Renal pelvis (tissue), 4 donors: ENCODE data around the gene TMEM63B. TPM values are rescaled to one million over a fixed set of nuclear protein-coding genes. Genes with fewer than 3 reads are reported as not detected.
"Not testable (repeated sequence)": the region's sequence is repeated elsewhere in the genome, so short reads cannot be mapped to it uniquely, and the experiment has no call there.

Experiments
- DNase-seq: peaks from one replicate; pipeline ENCODE4 v3.0.0-alpha.2; 2013
- polyA plus RNA-seq, 3 donors: library from polyadenylated mRNA; unstranded; fragments of 120-200 nt; gene quantifications; one replicate each; pipeline ENCODE4 v1.2.1, GENCODE V29; 2013; ENCODE audit not compliant: insufficient read length in 3 of 3

TMEM63B gene
- polyA plus RNA-seq, 3 donors, result 38.0 to 39.1 (median 38.3) TPM

DNA sequence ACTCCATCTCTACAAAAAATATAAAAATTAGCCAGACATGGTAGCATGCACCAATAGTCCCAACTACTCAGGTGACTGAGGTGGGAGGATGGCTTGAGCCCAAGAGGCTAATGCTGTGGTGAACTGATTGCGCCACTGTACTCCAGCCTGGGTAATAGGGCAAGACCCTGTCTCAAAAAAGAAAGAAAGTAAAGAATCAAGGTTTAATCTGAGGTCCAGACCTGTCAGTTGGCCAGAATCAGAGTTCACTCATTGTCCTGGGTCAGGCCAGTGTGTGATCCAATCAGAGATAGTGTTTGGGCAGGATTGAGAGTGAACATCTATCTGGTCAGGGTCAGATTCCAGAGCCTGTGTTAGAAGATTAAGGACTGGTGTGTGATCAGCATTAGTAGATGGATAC is 15.5 kb downstream of the TMEM63B start:
- no peak for DNase-seq

DNA sequence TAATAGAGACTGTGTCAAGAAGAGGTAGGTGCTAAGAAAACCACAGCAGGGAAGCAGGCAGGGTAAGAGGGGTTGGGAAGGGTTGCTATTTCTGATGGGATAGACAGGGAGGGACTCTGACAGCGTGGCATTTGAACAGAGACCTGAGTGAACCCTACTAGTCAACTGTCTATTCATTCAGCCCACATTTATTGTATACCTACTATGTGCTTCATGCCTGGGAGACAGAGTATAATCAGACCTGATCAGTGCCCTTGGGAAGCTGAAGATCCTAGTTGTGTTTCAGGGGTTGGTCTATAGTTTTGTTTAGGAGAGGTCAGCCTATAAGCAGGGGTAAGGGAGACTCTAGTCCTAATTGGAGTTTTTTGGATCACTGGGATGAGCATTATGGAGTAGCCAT is 16.4 kb downstream of the TMEM63B start:
- no peak for DNase-seq

DNA sequence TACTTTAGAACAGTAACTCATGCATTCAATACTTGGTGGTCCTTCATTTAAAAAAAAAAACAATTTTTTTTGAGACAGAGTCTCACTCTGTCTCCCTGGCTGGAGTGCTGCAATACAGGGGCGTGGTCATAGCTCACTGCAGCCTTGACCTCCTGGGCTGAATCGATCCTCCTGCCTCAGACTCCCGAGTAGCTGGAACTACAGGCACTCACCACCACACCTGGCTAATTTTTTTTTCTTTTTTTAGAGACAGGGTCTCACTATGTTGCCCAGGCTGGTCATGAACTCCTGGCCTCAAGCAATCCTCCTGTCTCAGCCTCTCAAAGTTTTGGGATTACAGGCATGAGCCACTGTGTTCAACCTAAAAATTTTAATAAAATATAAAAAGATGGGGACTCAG is 17.2 kb downstream of the TMEM63B start:
- not testable (repeated sequence) for DNase-seq

DNA sequence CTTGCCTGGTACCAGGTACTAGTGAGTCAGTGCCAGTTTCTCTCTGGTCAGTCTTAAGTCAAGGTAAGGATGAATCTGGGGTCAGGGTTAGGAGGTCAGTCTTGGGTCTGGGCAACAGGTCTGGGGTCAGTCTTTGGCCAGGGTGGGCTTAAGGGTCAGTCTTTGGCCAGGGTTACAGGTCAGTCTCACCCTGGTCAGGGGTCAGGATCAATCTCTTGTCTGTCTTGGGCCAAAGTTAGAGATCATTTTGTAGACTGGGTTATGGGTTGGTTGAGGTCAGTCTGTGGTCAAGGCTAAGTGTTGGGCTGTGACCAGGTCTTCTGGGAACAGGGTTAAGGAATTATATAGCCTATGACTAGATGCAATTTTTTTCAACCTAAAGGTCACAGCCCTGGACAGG is 18.5 kb downstream of the TMEM63B start:
- DNase-seq, result no peak

DNA sequence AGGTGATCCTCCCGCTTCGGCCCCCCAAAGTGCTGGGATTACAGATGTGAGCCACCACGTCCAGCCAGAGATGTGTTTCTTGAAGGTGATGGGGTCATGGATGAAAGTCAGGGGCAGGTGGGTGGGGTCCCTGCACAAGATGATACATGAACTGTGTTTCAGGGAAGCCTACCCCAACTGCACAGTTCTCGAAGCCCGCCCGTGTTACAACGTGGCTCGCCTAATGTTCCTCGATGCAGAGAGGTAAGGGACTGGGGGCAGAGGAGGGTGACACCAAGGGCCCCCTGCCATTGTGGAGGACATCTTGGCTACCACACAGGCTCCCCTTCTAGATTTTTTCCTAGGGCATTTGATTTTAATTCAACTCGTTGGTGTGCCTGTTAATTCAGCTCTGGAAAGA is 19.3 kb downstream of the TMEM63B start:
- DNase-seq, result no peak

DNA sequence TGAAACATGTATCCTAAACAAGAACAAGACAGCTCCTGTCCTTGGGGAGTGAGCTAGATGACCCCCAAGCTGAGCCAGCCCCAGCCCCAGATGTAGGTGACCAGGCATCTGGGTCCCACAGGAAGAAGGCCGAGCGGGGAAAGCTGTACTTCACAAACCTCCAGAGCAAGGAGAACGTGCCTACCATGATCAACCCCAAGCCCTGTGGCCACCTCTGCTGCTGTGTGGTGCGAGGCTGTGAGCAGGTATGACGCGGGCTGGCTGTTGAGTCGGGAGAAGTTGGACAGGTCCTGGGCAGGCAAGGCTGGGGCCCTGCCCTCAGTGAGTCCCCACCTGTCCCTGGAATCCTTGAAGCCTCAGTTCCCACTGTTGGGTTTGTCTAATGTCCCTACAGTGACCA is 19.9 kb downstream of the TMEM63B start:
- no peak for DNase-seq

DNA sequence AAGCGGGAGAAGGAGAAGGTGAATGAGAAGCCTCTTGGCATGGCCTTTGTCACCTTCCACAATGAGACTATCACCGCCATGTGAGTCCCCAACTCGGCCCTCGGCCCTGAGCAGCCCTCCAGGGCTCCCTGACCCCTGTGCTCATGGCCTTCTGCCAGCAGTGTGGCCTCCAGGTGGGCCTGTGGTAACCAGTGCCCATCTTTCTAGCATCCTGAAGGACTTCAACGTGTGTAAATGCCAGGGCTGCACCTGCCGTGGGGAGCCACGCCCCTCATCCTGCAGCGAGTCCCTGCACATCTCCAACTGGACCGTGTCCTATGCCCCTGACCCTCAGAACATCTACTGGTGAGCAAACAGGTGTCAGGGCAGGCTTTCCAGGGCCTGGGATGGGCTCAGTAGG is 21.0 kb downstream of the TMEM63B start:
- no peak for DNase-seq

DNA sequence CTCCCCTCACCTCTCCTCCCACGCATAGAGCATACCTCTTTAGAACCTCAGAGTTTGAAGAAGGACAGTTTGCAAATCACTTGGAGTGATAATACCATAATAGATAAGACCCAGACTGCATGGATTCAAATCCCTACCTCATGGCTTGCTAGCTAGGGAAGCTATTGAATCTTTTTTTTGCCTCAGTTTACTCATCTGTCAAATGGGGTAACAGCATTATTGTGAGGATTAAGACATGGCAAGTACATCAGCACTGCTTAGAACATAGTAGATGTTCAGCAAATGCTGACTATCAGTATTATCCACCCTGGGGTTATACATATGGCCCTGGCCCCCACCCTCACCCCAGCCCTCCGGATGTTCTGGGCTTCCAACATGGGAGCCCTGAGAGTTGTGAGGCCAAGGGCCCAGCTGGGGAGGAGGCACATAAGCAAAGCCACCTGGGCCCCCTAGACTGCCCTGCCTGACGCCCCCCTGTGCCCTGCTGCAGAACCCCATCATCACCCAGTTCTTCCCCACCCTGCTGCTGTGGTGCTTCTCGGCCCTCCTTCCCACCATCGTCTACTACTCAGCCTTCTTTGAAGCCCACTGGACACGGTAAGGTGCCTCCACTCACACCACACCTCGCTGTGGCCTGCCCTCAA is 22.1 kb downstream of the TMEM63B start:
- DNase-seq, result no peak

DNA sequence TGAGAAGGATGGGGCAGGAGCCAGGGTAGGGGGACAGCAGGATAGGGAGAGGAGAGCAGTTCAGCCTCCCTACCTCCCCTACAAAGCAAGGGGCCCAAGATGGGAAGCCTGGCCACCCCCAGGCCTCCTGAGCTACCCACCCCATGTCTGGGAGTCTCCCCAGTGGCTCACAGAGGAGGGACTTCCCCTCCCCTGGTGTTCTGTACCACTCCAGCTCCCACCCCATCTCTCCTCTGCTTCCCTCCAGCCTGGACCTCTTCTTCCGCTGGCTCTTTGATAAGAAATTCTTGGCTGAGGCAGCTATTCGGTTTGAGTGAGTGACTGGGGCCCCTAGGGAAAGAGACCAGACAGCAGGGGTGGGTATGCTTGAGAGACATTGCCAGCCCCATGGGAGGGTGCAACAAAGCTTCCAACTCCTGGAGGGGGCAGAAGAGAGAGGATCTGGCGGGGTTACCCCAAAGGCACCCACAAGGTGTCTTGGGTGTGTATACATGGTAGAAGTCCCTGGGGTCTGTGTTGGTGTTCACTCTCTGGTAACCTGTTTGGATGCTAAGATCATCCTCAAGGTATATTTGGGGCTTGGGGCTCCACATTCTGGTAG is 23.1 kb downstream of the TMEM63B start:
- no peak for DNase-seq

DNA sequence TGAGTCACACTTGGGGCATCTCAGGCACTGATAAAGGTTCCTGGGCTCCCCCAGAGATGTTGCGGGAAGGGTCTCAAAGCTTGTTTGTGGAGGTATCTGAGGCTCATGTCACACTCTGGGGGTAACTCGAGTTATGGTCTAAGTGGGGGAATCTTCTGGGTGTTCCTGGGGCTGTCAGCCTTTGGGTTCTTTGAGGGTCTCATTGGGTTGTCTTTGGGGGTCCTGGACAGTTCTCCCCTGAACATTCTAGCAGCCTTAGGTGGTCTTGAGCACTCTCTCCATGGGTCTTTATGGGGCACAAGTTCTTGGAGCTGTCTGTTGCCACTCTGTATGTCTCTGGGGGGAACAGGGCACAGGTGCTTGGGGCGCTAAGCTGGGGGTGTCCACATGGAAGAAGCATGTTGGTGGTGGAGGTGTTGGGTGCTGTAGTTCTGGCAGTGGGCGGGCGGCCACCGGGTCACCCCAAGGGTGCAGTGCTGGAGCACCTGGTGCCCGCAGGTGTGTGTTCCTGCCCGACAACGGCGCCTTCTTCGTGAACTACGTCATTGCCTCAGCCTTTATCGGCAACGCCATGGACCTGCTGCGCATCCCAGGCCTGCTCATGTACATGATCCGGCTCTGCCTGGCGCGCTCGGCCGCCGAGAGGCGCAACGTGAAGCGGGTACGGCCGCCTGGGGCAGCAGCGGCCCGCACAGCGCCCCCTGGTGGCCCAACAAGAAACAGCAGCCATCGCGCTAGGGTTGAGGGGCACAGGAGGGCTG is 24.2 kb downstream of the TMEM63B start:
- DNase-seq, result peak; percentile 41

DNA sequence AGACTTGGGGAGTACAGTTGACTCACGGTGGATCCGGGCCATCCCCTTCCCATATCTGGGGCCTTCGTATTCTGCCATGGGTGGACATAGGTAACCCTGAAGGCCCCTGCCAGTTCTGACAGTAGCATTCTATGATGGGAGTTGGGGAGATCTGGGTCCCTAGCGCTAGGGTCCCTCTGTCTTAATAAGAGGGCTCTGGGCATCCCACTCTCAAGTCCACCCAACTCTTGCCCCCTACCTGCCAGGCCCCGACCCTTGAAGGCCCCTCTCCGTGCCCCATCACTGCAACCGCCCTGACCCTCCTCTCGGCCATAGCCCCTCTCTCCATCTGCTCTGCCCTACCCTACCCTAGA is 24.7 kb downstream of the TMEM63B start:
- DNase-seq, result no peak

DNA sequence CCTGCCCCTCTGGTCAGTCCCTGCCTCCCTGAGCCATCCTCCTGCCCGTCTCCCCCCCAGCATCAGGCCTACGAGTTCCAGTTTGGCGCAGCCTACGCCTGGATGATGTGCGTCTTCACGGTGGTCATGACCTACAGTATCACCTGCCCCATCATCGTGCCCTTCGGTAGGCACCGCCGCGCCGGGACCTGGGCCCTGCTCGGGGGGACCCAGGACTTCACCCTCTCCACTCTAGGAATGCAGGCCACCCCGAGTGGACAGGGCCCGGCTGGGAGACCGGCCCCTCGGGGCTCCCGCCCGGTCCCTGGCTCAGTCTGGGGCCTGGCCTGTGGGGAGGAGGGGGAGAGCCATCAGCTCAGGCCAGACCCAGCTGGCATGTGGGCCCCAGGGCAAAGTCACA is 25.2 kb downstream of the TMEM63B start:
- no peak for DNase-seq

DNA sequence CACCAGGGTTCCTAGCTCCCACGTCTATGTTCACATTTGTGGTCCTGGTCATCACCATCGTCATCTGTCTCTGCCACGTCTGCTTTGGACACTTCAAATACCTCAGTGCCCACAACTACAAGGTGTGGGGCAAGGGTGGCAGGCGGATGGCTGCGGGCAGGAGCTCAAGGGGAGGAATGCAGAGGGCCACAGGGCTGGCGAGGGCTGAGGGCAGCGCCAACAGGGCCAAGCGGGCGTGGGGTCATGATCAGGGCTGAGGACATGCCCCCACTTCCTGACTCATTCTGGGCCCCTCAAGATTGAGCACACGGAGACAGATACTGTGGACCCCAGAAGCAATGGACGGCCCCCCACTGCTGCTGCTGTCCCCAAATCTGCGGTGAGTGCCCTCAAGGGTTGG is 26.7 kb downstream of the TMEM63B start:
- no peak for DNase-seq

DNA sequence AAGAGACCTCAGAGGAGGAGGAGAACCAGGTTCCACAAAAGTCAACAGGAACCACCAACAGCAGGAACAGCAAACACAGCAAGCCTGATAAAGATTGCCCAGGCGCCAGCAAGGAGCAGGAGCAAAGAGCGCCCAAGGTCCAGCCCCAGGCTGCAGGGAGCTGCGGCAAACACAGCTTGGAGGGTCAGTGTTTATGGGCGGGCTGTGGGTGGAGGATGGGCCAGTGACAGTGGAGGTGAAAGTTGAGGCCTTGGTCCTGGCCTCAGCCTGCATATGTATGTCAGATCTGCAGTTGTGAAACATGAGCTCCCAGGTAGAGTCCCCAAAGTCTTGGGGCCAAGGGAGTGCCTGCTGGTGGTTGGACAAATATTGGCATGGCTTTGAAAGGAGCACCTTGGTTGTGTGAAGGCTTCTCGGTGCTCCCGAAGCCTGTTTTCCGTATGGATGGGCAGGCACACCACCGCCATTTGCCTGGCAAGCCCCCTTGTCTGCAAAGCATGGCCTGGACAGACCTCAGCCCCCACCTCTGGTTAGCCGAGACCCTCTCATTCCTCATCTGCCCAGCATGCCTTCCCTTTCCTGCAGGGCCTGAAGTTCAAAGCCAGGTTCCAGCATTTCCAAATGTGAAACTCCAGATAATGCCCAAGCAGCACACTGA is 29.3 kb downstream of the TMEM63B start:
- DNase-seq, result no peak

DNA sequence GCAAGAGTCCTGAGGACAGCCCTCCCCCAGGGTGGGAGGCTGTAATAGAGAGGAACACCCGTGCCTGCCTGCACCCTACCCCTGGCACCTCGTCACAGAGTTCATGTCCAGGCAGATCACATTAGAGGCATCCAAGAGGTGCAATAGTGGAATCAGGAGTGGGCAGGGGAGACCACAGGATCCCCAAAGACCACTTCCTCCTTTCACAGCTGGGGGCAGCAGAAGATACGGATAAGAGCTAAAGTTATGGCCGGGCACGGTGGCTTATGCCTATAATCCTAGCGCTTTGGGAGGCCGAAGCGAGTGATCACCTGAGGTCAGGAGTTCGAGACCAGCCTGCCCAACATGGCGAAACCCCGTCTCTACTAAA is 29.8 kb downstream of the TMEM63B start:
- DNase-seq, result no peak

DNA sequence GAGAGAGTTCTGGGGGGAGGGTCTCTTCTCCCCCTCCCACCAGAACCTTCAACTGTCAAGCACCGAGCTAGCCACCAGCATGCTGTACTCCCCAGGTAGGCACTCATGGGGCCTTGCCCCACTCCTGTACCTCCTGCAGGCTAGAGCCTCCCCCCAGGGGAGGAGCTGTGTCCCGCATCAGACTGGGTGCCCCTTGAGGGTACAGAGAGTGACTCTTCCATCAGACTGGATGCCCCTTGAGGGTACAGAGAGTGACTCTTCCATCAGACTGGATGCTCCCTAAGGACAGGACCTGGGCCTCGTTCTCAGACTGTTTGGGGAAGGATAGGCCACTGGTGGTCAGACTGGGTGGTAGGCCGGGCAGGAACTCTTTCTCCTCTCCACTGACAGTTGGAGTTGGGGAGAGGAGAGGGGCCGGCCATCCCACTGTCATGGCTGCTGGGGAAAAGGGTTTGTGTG is 31.4 kb downstream of the TMEM63B start, which contains the start of gene CAPN11:
Gene CAPN11, plus strand, starts transcription at position 51 of the 459 bp plus-strand sequence. Its CDS starts 29 bp downstream, at position 80.
- DNase-seq, result no peak

DNA sequence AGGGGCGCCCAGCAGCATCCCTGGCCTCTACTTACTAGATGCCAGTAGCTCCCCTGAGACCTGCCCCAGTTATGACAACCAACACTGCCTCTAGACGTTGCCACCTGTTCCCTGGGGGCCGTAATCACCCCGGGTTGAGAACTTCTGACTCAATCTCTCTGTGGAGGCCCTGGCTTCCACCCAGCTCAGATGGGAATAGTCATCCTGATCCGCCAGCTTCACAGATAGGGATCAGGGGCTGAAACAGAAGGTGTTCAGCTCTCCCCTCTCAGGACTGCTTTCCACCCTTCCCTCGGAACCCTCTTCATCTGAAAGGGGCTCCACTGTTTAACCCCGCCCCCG is 34.6 kb downstream of the TMEM63B start:
- DNase-seq, result no peak

DNA sequence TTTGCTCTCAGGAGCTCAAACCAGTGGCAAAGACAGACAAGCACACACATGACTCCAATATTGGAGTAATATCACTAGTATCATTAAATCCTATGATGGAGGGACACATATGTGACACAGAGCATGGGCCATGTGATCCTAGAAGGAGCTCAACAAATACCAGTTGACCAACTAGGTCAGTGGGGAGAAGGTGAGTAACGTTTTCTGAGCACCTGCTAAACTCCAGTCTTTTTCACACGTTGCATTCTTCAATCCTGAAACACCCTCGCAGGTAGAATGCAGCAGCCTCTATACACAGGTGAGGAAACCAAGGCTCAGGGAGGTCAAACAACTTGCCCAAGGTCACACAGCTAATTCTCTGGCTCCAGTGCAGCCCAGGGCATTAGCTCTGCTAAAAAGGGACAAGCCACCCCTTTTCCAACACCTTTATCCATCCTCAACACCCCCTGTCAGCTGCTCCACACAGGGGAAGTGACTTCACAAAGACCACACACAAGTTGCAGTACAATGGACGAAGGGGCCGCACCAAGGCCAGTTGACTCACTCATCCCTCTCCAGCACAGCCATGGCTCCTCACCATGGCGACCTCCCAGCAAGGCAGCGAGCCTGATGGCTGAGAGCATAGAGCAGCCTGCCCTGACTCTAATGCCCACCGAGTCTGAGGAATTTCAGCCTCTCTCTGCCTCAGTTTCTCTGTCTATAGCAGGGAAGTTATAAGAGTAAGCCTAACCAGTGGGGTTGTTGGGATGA is 35.7 kb downstream of the TMEM63B start:
- no peak for DNase-seq

DNA sequence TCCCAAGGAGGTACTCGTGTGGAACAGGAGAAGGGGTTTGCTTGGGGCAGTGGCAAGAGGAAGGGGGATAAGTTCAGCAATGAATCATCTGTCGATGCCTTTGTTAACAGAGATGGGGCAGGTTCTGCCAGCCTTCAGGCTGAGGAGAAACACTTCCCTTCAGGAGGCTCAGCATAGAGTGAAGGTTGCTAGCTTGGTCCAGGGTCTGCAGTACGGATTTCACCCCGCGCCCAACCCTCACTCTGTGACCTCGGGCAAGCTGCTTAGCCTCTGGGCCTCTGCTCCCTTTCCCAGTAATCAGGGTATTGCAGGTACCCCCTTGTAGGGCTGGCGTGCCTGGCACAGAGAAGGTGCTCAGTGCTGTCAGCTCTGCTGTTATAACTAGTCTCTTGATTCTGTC is 38.8 kb downstream of the TMEM63B start:
- no peak for DNase-seq

DNA sequence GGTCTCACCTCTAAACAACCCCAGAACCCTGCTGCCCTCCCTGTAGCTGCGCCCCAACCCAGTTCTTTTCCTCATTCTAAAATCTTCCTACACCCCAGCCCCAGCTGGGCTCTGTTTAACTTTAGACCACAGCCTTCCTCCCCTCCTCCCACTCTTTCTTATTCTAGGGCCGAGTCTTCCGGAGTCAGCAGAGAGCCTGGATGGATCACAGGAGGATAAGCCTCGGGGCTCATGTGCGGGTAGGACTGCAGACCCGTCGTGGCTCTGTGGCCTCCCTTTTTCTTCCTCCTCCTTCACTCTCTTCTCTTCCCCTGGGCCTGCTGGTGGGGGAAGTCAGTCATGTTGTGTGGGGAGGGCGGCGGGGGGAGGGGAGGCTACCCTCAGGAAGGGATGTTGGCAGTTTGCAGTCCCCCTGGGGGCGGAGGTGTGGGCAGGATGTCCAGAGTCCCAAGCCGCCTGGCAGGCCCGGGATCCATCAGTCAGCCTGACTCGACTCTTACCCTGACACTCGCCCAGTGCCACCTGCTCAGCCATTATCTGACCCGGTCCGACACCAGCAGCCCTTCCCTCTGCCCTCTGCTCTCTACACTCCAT is 39.3 kb downstream of the TMEM63B start:
- no peak for DNase-seq

DNA sequence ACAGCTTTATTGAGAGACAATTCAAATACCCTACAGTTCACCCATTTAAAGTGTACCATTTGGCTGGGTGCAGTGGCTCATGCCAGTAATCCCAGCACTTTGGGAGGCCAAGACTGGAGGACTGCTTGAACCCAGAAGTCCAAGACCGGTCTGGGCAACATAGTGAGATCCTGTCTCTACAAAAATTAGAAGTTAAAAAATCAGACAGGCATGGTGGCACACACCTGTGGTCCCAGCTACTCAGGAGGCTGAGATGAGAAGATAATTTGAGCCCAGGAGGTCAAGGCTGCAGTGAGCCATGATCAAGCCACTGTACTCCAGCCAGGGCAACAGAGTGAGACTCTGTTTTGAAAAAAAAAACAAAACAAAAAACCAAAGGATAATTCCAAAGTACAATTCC is 40.2 kb downstream of the TMEM63B start:
- no peak for DNase-seq

DNA sequence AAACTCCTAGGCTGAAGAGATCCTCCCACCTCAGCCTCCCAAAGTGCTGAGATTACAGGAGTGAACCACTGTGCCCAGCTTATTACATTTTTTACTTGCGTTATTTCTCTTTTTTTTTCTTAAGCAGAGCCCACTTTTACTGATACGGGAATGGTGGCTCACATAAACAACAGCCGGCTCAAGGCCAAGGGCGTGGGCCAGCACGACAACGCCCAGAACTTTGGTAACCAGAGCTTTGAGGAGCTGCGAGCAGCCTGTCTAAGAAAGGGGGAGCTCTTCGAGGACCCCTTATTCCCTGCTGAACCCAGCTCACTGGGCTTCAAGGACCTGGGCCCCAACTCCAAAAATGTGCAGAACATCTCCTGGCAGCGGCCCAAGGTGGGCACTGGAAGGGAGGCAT is 41.8 kb downstream of the TMEM63B start:
- DNase-seq, result no peak
